GM12878 (cell line): ENCODE data around the gene SCRG1. TPM values are rescaled to one million over a fixed set of nuclear protein-coding genes. Genes with fewer than 3 reads are reported as not detected.

Source experiments
- CBX3 ChIP-seq: fragments of 200-600 bp; sonication (generic); IDR thresholded peaks from 2 replicates; pipeline ENCODE4 v1.6.1; 2016; ENCODE audit warnings: low read depth, borderline replicate concordance
- DPF2 ChIP-seq: fragments of 450-650 bp; IDR thresholded peaks from 2 replicates; pipeline ENCODE4 v1.6.1; 2017; ENCODE audit warnings: mild to moderate bottlenecking
- E4F1 ChIP-seq: fragments of 450-650 bp; IDR thresholded peaks from 2 replicates; pipeline ENCODE4 v1.6.1; 2018; ENCODE audit warnings: borderline replicate concordance, mild to moderate bottlenecking; ENCODE audit not compliant: partially characterized antibody
- GABPA ChIP-seq: IDR thresholded peaks from 2 replicates; pipeline ENCODE4 v1.6.1; 2014; ENCODE audit warnings: antibody characterized with exemption, low read depth, mild to moderate bottlenecking, inconsistent platforms
- HDAC2 ChIP-seq: fragments of 200-600 bp; sonication (generic); IDR thresholded peaks from 2 replicates; pipeline ENCODE4 v1.6.1; 2017
- HDAC6 ChIP-seq: fragments of 200-600 bp; sonication (generic); IDR thresholded peaks from one replicate; pipeline ENCODE4 v1.8.0; 2017; ENCODE audit warnings: antibody characterized with exemption; ENCODE audit not compliant: unreplicated experiment
- HDGF ChIP-seq: fragments of 450-650 bp; IDR thresholded peaks from 2 replicates; pipeline ENCODE4 v1.6.1; 2016; ENCODE audit warnings: antibody characterized with exemption
- HSF1 ChIP-seq: fragments of 150-350 bp; IDR thresholded peaks from 2 replicates; pipeline ENCODE4 v1.6.1; 2014; ENCODE audit warnings: mild to moderate bottlenecking, low read depth, low read length
- MYB ChIP-seq: fragments of 150-350 bp; IDR thresholded peaks from 2 replicates; pipeline ENCODE4 v1.6.1; 2014; ENCODE audit warnings: mild to moderate bottlenecking, low read depth, low read length, borderline replicate concordance
- MYC ChIP-seq: IDR thresholded peaks from 2 replicates; pipeline ENCODE4 v1.6.1; 2011; ENCODE audit warnings: mild to moderate bottlenecking, low read length, moderate library complexity, inconsistent platforms; ENCODE audit not compliant: insufficient read depth, insufficient replicate concordance, insufficient read length, severe bottlenecking
- NBN ChIP-seq: fragments of 450-650 bp; IDR thresholded peaks from 2 replicates; pipeline ENCODE4 v1.6.1; 2016
- NR2C1 ChIP-seq: fragments of 450-650 bp; IDR thresholded peaks from 2 replicates; pipeline ENCODE4 v1.6.1; 2017; ENCODE audit warnings: antibody characterized with exemption, mild to moderate bottlenecking, moderate library complexity
- POLR2A ChIP-seq: IDR thresholded peaks from 2 replicates; pipeline ENCODE4 v1.6.1; 2011; ENCODE audit warnings: low read depth, mild to moderate bottlenecking, low read length
- RAD51 ChIP-seq: fragments of 450-650 bp; IDR thresholded peaks from 2 replicates; pipeline ENCODE4 v1.6.1; 2016; ENCODE audit warnings: moderate library complexity, mild to moderate bottlenecking, inconsistent platforms
- RELA ChIP-seq: fragments of 450-650 bp; IDR thresholded peaks from 2 replicates; pipeline ENCODE4 v1.8.0; 2014; ENCODE audit warnings: borderline replicate concordance; ENCODE audit not compliant: partially characterized antibody
- RELB ChIP-seq: fragments of 450-650 bp; IDR thresholded peaks from 2 replicates; pipeline ENCODE4 v1.6.1; 2017; ENCODE audit warnings: low read depth, mild to moderate bottlenecking, moderate library complexity
- RFX5 ChIP-seq: IDR thresholded peaks from 2 replicates; pipeline ENCODE4 v1.6.1; 2011; ENCODE audit warnings: low read depth, low read length, improper control_type of control experiment
- SKIL ChIP-seq: fragments of 450-650 bp; IDR thresholded peaks from 2 replicates; pipeline ENCODE4 v1.6.1; 2017; ENCODE audit warnings: mild to moderate bottlenecking, low read depth, inconsistent platforms; ENCODE audit not compliant: poor library complexity, severe bottlenecking
- STAT3 ChIP-seq: IDR thresholded peaks from 2 replicates; pipeline ENCODE4 v1.6.1; 2011; ENCODE audit warnings: low read depth, low read length, improper control_type of control experiment
- TARDBP ChIP-seq: IDR thresholded peaks from 2 replicates; pipeline ENCODE4 v1.6.1; 2016; ENCODE audit warnings: borderline replicate concordance
- TBL1XR1 ChIP-seq: IDR thresholded peaks from 2 replicates; pipeline ENCODE4 v1.6.1; 2012; ENCODE audit warnings: low read depth, low read length, improper control_type of control experiment
- YBX1 ChIP-seq: fragments of 450-650 bp; IDR thresholded peaks from 2 replicates; pipeline ENCODE4 v1.6.1; 2016; ENCODE audit warnings: antibody characterized with exemption
- ZBED1 ChIP-seq: IDR thresholded peaks from 2 replicates; pipeline ENCODE4 v1.6.1; 2016; ENCODE audit warnings: borderline replicate concordance
- polyA plus RNA-seq, 11 experiments: library from polyadenylated mRNA; depleted of rRNA in 4 of 11; unstranded in 6 of 11; stranded (reverse) in 5 of 11; fragments of >200 nt; fragmentation: Nextera tagmentation in 4 of 11; fragmentation: Illumina TruSeq in 1 of 11; extraction: Ambion mirVana in 4 of 11; extraction: Trizol in 1 of 11; gene quantifications; 1 replicate in 1 of 11; 2 replicates in 10 of 11; pipeline versions ENCODE4 v1.2.1 to v1.2.3, GENCODE V29; 2011 to 2016; ENCODE audit warnings: inconsistent platforms in 2 of 11, missing spikeins in 2 of 11, low read depth in 1 of 11
- total RNA-seq, 4 experiments: library from RNA; depleted of rRNA in 3 of 4; stranded (reverse); fragments of >200 nt in 3 of 4; fragmentation: Illumina TruSeq in 1 of 4; extraction: Trizol in 1 of 4; gene quantifications; 2 replicates each; pipeline versions ENCODE4 v1.2.1 to v1.2.3, GENCODE V29; 2013 to 2021

The SCRG1 gene
- total and polyA plus RNA-seq, 10 of the 15 experiments (the other 5 are each of a cell fraction or from before 2014, with no cell fraction given), result 0.02 to 0.58 (median 0.54) TPM; not detected in 7

- TF ChIP-seq E4F1 (no peak), POLR2A (peak; percentile 57; the same call in 1 of the 2 replicates), DPF2 (no peak; the same call in 1 of the 2 replicates), TARDBP (no peak), YBX1 (no peak), TBL1XR1 (no peak), CBX3 (no peak), HDAC6 (no peak), NBN (no peak), RAD51 (no peak), HDGF (no peak), HSF1 (no peak), MYC (no peak), SKIL (no peak), RFX5 (no peak), MYB (no peak), ZBED1 (no peak), NR2C1 (no peak), GABPA (no peak), RELA (no peak), HDAC2 (peak; percentile 82; the same call in 1 of the 2 replicates), STAT3 (no peak), RELB (peak; percentile 71; the same call in 1 of the 2 replicates)
These were observed 63.8 kb downstream of the SCRG1 start (continued) for GRCh38 chr4:173334891-173335752.
